Muscle layer of duodenum (tissue), 2 donors: ENCODE results near the gene CNPY4.

Experiments
- H3K27ac ChIP-seq: one replicate; pipeline ENCODE4 v1.7.0; 2013; ENCODE audit warnings: mild to moderate bottlenecking, low read length
- H3K27me3 ChIP-seq: one replicate; pipeline ENCODE4 v1.7.0; 2013; ENCODE audit warnings: low read depth, mild to moderate bottlenecking, control low read depth, low read length
- H3K36me3 ChIP-seq, 2 donors: one replicate each; pipeline ENCODE4 v1.7.0; 2013; ENCODE audit warnings: low read length in 2 of 2, control low read depth in 1 of 2, mild to moderate bottlenecking in 1 of 2; ENCODE audit not compliant: insufficient read depth in 2 of 2, control insufficient read depth in 1 of 2
- H3K4me1 ChIP-seq, 2 donors: one replicate each; pipeline ENCODE4 v1.7.0; 2013; ENCODE audit warnings: low read length in 2 of 2, mild to moderate bottlenecking in 2 of 2, control low read depth in 1 of 2, moderate library complexity in 1 of 2; ENCODE audit not compliant: insufficient read depth in 2 of 2, control insufficient read depth in 1 of 2
- H3K4me3 ChIP-seq, 2 donors: one replicate each; pipeline ENCODE4 v1.7.0; 2013; ENCODE audit warnings: low read length in 2 of 2, low read depth in 1 of 2, mild to moderate bottlenecking in 1 of 2
- H3K9me3 ChIP-seq, 2 donors: one replicate each; pipeline ENCODE4 v1.7.0; 2013; ENCODE audit warnings: low read length in 2 of 2, control low read depth in 1 of 2, mild to moderate bottlenecking in 1 of 2; ENCODE audit not compliant: control insufficient read depth in 1 of 2
- donor health status: healthy.

The CNPY4 gene

GRCh38 chr7:100163006-100163531 is 43.6 kb downstream of the CNPY4 start:
- H3K9me3 ChIP-seq = no peaks in the 10 kb centered on the region

GRCh38 chr7:100163871-100164270 is 44.4 kb downstream of the CNPY4 start:
- Histone ChIP-seq H3K27ac (no peak overlapping the region), H3K36me3 (no peaks in the 10 kb centered on the region), H3K27me3 (no peaks in the 10 kb centered on the region), H3K4me3 (no peak overlapping the region), H3K9me3 (no peaks in the 10 kb centered on the region), H3K4me1 (peaks cover 0 to 23% of the 10 kb centered on the region in 2 donors)

More at GRCh38 chr7:100163006-100163531, 43.6 kb downstream of the CNPY4 start:
- Histone ChIP-seq H3K36me3 (no peaks in the 10 kb centered on the region), H3K4me3 (no peak overlapping the region), H3K4me1 (peaks cover 0 to 17% of the 10 kb centered on the region in 2 donors), H3K27ac (no peak overlapping the region), H3K27me3 (no peaks in the 10 kb centered on the region)

DNA sequence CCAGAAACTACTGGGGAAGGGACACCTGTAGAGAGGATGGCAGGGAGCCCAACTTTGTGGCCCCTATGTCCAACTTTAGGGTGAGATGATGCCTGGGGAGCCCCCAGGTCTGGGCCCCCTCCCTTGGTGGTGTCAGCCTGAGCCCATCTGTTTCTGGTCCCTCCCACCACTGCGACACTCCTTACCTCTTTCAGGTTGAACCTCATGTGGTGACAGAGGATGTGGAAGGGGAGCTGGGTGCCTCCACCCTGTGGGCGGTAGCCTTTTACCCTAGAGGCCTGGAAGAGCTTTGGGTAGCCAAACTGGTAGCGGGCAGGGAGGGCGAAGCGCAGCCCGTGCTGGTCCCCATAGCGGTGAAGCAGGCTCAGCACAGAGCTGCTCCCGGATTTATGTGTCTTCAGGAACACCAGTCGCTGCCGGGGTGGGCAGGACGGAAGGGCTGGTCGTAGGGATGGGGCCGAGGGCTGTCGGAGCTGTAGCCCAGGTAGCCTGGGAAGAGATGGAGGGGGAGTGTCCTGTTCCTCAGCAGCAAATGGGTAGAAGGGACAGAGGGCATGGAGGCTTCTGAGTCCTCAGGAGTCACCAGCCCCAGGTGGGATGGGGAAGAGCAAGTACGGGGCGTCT is 47.0 kb downstream of the CNPY4 start:
- no peak overlapping the region for H3K27ac ChIP-seq
- H3K4me1 ChIP-seq = peaks cover 0 to 29% of the 10 kb centered on the region in 2 donors

DNA sequence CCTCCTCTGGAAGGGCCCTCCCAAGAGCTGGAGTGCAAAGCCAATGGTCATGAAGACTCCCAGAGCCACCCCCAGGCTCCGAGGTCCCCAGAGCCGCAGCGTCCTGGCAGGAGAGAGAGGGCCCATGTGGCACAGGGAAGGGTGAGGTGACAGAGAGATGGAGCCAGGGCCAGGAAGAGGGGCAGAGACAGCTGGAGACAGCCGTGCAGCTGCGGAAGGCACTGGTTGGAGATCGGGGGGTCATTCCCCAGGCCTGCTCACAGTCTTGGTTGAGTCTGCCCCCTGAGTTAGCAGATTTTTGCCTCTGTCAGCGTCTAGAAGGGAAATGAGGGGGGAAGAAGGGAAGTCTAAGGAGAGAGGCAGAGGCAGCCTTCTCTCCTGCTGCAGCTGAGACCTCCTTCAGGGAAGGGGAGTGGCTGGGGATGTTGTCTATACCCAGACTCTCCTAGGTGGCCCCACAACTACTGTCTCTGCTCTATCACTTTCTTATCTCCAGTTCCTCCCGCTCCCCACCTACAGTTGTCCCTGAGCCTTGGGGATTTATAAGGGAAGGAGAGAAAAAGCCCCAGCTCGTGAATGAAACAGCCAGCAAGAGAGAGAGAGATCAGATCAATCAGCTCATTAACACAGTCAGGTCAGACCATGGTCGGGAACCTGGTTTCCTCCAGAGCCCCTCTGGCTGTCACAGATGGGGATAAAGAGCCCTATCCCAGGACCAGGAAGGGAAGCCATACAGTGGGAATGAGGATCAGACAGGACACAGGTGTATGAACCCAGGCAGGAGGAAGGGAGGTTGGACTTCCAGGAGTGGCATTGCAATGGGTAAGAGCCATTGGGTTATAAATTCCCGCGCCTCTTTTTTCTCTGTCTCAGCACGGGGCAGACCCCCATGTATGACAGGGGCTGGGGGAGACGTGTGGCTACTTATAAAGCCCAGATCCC is 47.8 kb downstream of the CNPY4 start:
- H3K27ac ChIP-seq = no peak overlapping the region

More for the DNA sequence above, 47.0 kb downstream of the CNPY4 start:
- Histone ChIP-seq H3K27me3 (no peaks in the 10 kb centered on the region), H3K9me3 (no peaks in the 10 kb centered on the region), H3K36me3 (no peaks in the 10 kb centered on the region), H3K4me3 (no peak overlapping the region)

GRCh38 chr7:100167912-100168323 is 48.5 kb downstream of the CNPY4 start:
- Histone ChIP-seq H3K4me1 (peaks cover 0 to 32% of the 10 kb centered on the region in 2 donors), H3K27me3 (peaks cover 4% of the 10 kb centered on the region), H3K9me3 (no peaks in the 10 kb centered on the region), H3K4me3 (peak overlapping the region; percentile 64 to 78), H3K36me3 (no peaks in the 10 kb centered on the region), H3K27ac (peak overlapping the region; percentile 47)

More for the DNA sequence above, 47.8 kb downstream of the CNPY4 start:
- no peaks in the 10 kb centered on the region for H3K36me3 ChIP-seq
- peak overlapping the region; percentile 64 to 78 for H3K4me3 ChIP-seq
- no peaks in the 10 kb centered on the region for H3K9me3 ChIP-seq
- peaks cover 4% of the 10 kb centered on the region for H3K27me3 ChIP-seq
- H3K4me1 ChIP-seq = peaks cover 0 to 32% of the 10 kb centered on the region in 2 donors

- Histone ChIP-seq H3K36me3 (no peaks in the 10 kb centered on the region), H3K4me1 (peaks cover 0 to 32% of the 10 kb centered on the region in 2 donors), H3K27ac (no peak overlapping the region), H3K4me3 (peak overlapping the region in 1 of 2 donors; percentile 64), H3K9me3 (no peaks in the 10 kb centered on the region), H3K27me3 (peaks cover 4% of the 10 kb centered on the region)
Measured at GRCh38 chr7:100169147-100169850, 49.9 kb downstream of the CNPY4 start.

DNA sequence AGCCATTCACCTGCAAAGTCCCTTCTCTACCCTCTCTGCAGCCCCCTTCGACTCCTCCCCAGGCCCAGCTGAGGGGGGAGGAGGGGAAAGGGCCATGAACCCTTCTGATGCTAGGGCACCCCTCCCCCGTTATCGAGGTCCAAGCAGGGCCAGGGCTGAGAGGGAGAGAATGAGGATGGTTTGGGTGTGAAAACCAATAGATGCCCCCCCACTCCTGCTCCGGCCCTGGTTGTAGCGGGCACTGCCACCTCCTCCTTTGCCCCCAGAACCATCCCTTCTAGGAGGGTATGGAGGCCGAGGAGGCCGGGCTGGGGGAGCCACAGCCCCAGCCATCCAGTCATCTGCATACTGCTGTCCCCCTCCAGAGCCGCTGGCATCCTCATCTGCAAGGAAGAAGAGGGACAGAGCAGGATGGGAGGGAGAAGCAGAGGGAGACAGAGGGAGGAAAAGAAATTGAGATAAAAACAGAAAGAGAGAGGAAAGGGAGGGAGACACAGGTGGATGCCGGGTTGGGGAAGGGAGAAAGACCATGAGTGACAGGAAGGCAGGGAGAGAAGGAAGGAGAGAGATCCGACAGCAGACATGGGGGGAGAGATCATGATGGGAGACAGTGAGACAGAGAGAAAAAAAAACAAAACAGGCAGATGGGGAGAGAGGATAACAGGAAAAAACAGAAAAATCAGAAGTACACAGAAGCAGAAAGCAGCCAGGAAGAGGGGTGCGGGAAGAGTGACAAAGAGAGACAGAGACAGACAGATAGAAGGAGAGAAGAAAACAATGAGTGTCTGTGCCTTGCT is 50.9 kb downstream of the CNPY4 start:
- Histone ChIP-seq H3K27ac (no peak overlapping the region), H3K36me3 (no peaks in the 10 kb centered on the region), H3K4me1 (peaks cover 0 to 32% of the 10 kb centered on the region in 2 donors), H3K4me3 (no peak overlapping the region), H3K9me3 (no peaks in the 10 kb centered on the region), H3K27me3 (peaks cover 4% of the 10 kb centered on the region)

- no peaks in the 10 kb centered on the region for H3K9me3 ChIP-seq
- H3K27me3 ChIP-seq = peaks cover 4% of the 10 kb centered on the region
- peaks cover 0 to 32% of the 10 kb centered on the region in 2 donors for H3K4me1 ChIP-seq
- no peaks in the 10 kb centered on the region for H3K36me3 ChIP-seq
- H3K27ac ChIP-seq = no peak overlapping the region
- H3K4me3 ChIP-seq = peak overlapping the region in 1 of 2 donors; percentile 51
Measured at GRCh38 chr7:100171087-100171681, 51.8 kb downstream of the CNPY4 start.

DNA sequence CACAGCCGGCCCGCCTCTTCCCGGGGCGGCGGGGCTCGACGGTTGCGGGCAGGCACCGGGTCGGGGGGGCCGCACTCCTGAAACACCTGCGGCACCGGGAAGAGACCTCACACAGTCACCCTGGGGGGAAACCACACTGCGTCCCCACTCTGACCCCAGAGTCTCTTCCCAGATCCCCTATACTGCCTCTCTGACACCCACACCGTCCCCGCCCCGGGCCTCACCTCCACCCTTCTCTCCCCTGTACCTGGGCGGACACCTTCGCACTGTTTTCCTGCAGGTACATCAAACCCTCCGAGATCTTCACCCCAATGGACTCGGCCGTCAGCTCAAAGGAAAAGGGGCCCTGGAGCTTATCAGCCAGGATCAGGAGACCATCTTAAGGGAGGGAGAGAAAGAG is 52.4 kb downstream of the CNPY4 start:
- Histone ChIP-seq H3K4me1 (peaks cover 0 to 34% of the 10 kb centered on the region in 2 donors), H3K27me3 (peaks cover 4% of the 10 kb centered on the region), H3K9me3 (no peaks in the 10 kb centered on the region), H3K27ac (no peak overlapping the region), H3K4me3 (peak overlapping the region in 1 of 2 donors; percentile 51), H3K36me3 (no peaks in the 10 kb centered on the region)

- Histone ChIP-seq H3K27me3 (peaks cover 4% of the 10 kb centered on the region), H3K4me3 (no peak overlapping the region), H3K9me3 (no peaks in the 10 kb centered on the region), H3K4me1 (peaks cover 0 to 25% of the 10 kb centered on the region in 2 donors), H3K36me3 (no peaks in the 10 kb centered on the region), H3K27ac (no peak overlapping the region)
Measured at GRCh38 chr7:100173806-100174495, 54.5 kb downstream of the CNPY4 start.
